Neural progenitor cell (in vitro differentiated cells): ENCODE results near the gene DVL3.

Source experiments
- CTCF ChIP-seq: fragments of 200-600 bp; sonication (generic); IDR thresholded peaks from 2 replicates; pipeline ENCODE4 v1.5.1; 2017; ENCODE audit warnings: antibody characterized with exemption, mild to moderate bottlenecking
- EZH2 ChIP-seq: fragments of 200-600 bp; sonication (generic); IDR thresholded peaks from 2 replicates; pipeline ENCODE4 v1.6.1; 2017; ENCODE audit warnings: antibody characterized with exemption, mild to moderate bottlenecking, moderate library complexity

- TF ChIP-seq CTCF (no peak), EZH2 (no peak)
These were observed 1.4 kb downstream of the DVL3 start for GRCh38 chr3:184156522-184156955.
